ENCODE results near the gene CORO2A. TPM values are rescaled to one million over a fixed set of nuclear protein-coding genes. Genes with fewer than 3 reads are reported as not detected.

CORO2A gene
- total RNA-seq, 4 donors from 2014 or later, result 0.42 to 2.7 (median 1.9) TPM

- H3K36me3 ChIP-seq, result no peaks in the 10 kb centered on the region
- H3K4me1 ChIP-seq, result no peaks in the 10 kb centered on the region
- no peaks in the 10 kb centered on the region for H3K27me3 ChIP-seq
- WGBS, result 91% methylated on average over 5 of the region's 5 CpGs
- intact Hi-C loops (cut with DNase I), result no loop called here
- H3K9me3 ChIP-seq, result no peaks in the 10 kb centered on the region
- DNase-seq (ENCODE audit: extremely low spot score), result no peak
- H3K4me3 ChIP-seq, result no peak overlapping the region
- TF ChIP-seq CTCF (IDR thresholded peaks at IDR 0.05) (no peak), POLR2AphosphoS5 (IDR thresholded peaks at IDR 0.05) (no peak), EP300 (IDR thresholded peaks at IDR 0.05) (no peak), POLR2A (IDR thresholded peaks at IDR 0.05; ENCODE audit: low read depth) (no peak)
- no peak overlapping the region for H3K27ac ChIP-seq (replicated peaks in 1 of 4)
Observed at GRCh38 chr9:98159301-98159700, 33.1 kb downstream of the CORO2A start.

GRCh38 chr9:98158071-98158831 is 34.2 kb downstream of the CORO2A start:
- H3K4me1 ChIP-seq, result no peaks in the 10 kb centered on the region
- DNase-seq (ENCODE audit: extremely low spot score), result no peak
- 83% methylated on average over 4 of the region's 4 CpGs for WGBS
- intact Hi-C loops (cut with DNase I), result no loop called here
- H3K27me3 ChIP-seq, result no peaks in the 10 kb centered on the region
- H3K27ac ChIP-seq (replicated peaks in 1 of 4), result no peak overlapping the region
- TF ChIP-seq EP300 (IDR thresholded peaks at IDR 0.05), result no peak
- TF ChIP-seq CTCF (IDR thresholded peaks at IDR 0.05), result no peak
- no peak for TF ChIP-seq POLR2A (IDR thresholded peaks at IDR 0.05; ENCODE audit: low read depth)
- no peak for TF ChIP-seq POLR2AphosphoS5 (IDR thresholded peaks at IDR 0.05)
- no peak overlapping the region for H3K4me3 ChIP-seq
- no peaks in the 10 kb centered on the region for H3K9me3 ChIP-seq
- no peaks in the 10 kb centered on the region for H3K36me3 ChIP-seq

GRCh38 chr9:98157372-98157771 is 35.1 kb downstream of the CORO2A start:
- H3K27me3 ChIP-seq, result no peaks in the 10 kb centered on the region
- no peak overlapping the region for H3K27ac ChIP-seq (replicated peaks in 1 of 4)
- no peak overlapping the region for H3K4me3 ChIP-seq
- intact Hi-C loops (cut with DNase I), result no loop called here
- H3K36me3 ChIP-seq, result no peaks in the 10 kb centered on the region
- 91% methylated on average over 10 of the region's 10 CpGs for WGBS
- TF ChIP-seq POLR2AphosphoS5 (IDR thresholded peaks at IDR 0.05) (no peak), POLR2A (IDR thresholded peaks at IDR 0.05; ENCODE audit: low read depth) (no peak)
- no peaks in the 10 kb centered on the region for H3K9me3 ChIP-seq
- no peak for DNase-seq (ENCODE audit: extremely low spot score)
- H3K4me1 ChIP-seq, result no peaks in the 10 kb centered on the region

GRCh38 chr9:98154678-98155077 is 37.8 kb downstream of the CORO2A start:
- H3K27me3 ChIP-seq, result no peaks in the 10 kb centered on the region
- 96% methylated on average over 2 of the region's 2 CpGs for WGBS
- no peak overlapping the region for H3K4me3 ChIP-seq
- no peak for DNase-seq (ENCODE audit: extremely low spot score)
- no peaks in the 10 kb centered on the region for H3K9me3 ChIP-seq
- intact Hi-C loops (cut with DNase I), result no loop called here
- no peak overlapping the region for H3K27ac ChIP-seq (replicated peaks in 1 of 4)
- no peaks in the 10 kb centered on the region for H3K4me1 ChIP-seq
- TF ChIP-seq CTCF (IDR thresholded peaks at IDR 0.05) (no peak), POLR2AphosphoS5 (IDR thresholded peaks at IDR 0.05) (no peak), POLR2A (IDR thresholded peaks at IDR 0.05; ENCODE audit: low read depth) (no peak), EP300 (IDR thresholded peaks at IDR 0.05) (no peak)
- H3K36me3 ChIP-seq, result no peaks in the 10 kb centered on the region

- Histone ChIP-seq H3K27me3 (no peaks in the 10 kb centered on the region), H3K4me1 (no peaks in the 10 kb centered on the region), H3K27ac (replicated peaks in 1 of 4) (no peak overlapping the region), H3K9me3 (no peaks in the 10 kb centered on the region), H3K4me3 (no peak overlapping the region), H3K36me3 (no peaks in the 10 kb centered on the region)
- intact Hi-C loops (cut with DNase I), result no loop called here
- DNase-seq (ENCODE audit: extremely low spot score), result no peak
- no peak for TF ChIP-seq EP300 (IDR thresholded peaks at IDR 0.05)
- no peak for TF ChIP-seq CTCF (IDR thresholded peaks at IDR 0.05)
- no peak for TF ChIP-seq POLR2AphosphoS5 (IDR thresholded peaks at IDR 0.05)
- TF ChIP-seq POLR2A (IDR thresholded peaks at IDR 0.05; ENCODE audit: low read depth), result no peak
Observed at GRCh38 chr9:98152526-98152925, 39.9 kb downstream of the CORO2A start.

Data from esophagus muscularis mucosa (tissue), 4 donors.